ENCODE measurements around the gene SEMA3C.

SEMA3C gene

DNA sequence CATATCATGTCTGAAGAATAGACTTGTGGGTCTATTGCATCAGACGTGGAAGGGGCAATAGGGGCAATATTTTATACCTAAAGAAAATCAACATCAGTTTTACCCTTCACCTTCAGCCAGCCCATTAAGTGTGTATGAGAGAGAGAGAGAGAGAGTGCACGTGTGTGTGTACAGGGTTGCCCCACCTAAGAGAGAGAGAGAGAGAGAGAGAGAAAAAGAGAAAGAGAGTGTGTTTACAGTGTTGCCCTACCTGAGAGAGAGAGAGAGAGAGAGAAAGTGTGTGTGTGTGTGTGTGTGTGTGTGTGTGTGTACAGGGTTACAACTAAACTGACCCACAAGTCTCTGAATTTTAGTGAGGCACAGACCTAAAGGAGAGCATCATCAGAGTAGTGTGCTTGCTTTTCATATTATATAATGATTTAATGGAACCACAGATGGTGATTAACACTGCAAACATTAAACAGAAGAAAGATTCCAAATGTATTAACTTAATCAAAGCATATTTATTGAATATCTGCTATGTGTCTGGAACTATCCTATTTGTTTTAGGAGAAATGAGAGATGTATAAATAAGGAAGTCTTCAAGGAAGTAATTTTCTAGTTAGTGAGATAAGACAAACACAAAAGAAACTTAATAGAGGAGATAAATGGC lies 213.6 kb downstream of the SEMA3C start:
- TF ChIP-seq ZNF830 (tag by site-specific recombination; IDR thresholded peaks at IDR 0.05; ENCODE audit: low read depth) (no peak), ZNF596 (tag by site-specific recombination; IDR thresholded peaks at IDR 0.05) (peak; percentile 87), ZNF366 (tag by site-specific recombination; conservative IDR thresholded peaks at IDR 0.05) (0 out of 2 replicates have a peak, but pooled peaks have one; percentile 35), ZBTB48 (tag by site-specific recombination; IDR thresholded peaks at IDR 0.05) (no peak), ZFHX2 (tag by site-specific recombination; conservative IDR thresholded peaks at IDR 0.05) (no peak)
- TF ChIP-seq, protein P1, sequence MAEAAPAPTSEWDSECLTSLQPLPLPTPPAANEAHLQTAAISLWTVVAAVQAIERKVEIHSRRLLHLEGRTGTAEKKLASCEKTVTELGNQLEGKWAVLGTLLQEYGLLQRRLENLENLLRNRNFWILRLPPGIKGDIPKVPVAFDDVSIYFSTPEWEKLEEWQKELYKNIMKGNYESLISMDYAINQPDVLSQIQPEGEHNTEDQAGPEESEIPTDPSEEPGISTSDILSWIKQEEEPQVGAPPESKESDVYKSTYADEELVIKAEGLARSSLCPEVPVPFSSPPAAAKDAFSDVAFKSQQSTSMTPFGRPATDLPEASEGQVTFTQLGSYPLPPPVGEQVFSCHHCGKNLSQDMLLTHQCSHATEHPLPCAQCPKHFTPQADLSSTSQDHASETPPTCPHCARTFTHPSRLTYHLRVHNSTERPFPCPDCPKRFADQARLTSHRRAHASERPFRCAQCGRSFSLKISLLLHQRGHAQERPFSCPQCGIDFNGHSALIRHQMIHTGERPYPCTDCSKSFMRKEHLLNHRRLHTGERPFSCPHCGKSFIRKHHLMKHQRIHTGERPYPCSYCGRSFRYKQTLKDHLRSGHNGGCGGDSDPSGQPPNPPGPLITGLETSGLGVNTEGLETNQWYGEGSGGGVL (tag by site-specific recombination; IDR thresholded peaks at IDR 0.05), result 0 out of 2 replicates have a peak, but pooled peaks have one; percentile 33
- TF ChIP-seq, protein P2, sequence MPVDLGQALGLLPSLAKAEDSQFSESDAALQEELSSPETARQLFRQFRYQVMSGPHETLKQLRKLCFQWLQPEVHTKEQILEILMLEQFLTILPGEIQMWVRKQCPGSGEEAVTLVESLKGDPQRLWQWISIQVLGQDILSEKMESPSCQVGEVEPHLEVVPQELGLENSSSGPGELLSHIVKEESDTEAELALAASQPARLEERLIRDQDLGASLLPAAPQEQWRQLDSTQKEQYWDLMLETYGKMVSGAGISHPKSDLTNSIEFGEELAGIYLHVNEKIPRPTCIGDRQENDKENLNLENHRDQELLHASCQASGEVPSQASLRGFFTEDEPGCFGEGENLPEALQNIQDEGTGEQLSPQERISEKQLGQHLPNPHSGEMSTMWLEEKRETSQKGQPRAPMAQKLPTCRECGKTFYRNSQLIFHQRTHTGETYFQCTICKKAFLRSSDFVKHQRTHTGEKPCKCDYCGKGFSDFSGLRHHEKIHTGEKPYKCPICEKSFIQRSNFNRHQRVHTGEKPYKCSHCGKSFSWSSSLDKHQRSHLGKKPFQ (tag by site-specific recombination; IDR thresholded peaks at IDR 0.05), result 0 out of 2 replicates have a peak, but pooled peaks have one; percentile 27
- TF ChIP-seq, protein P3, sequence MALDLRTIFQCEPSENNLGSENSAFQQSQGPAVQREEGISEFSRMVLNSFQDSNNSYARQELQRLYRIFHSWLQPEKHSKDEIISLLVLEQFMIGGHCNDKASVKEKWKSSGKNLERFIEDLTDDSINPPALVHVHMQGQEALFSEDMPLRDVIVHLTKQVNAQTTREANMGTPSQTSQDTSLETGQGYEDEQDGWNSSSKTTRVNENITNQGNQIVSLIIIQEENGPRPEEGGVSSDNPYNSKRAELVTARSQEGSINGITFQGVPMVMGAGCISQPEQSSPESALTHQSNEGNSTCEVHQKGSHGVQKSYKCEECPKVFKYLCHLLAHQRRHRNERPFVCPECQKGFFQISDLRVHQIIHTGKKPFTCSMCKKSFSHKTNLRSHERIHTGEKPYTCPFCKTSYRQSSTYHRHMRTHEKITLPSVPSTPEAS (tag by site-specific recombination; IDR thresholded peaks at IDR 0.05), result peak; percentile 88
- TF ChIP-seq, protein P4, sequence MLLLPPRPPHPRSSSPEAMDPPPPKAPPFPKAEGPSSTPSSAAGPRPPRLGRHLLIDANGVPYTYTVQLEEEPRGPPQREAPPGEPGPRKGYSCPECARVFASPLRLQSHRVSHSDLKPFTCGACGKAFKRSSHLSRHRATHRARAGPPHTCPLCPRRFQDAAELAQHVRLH (tag by site-specific recombination; IDR thresholded peaks at IDR 0.05), result 0 out of 2 replicates have a peak, but pooled peaks have one; percentile 70
- TF ChIP-seq, protein P5, sequence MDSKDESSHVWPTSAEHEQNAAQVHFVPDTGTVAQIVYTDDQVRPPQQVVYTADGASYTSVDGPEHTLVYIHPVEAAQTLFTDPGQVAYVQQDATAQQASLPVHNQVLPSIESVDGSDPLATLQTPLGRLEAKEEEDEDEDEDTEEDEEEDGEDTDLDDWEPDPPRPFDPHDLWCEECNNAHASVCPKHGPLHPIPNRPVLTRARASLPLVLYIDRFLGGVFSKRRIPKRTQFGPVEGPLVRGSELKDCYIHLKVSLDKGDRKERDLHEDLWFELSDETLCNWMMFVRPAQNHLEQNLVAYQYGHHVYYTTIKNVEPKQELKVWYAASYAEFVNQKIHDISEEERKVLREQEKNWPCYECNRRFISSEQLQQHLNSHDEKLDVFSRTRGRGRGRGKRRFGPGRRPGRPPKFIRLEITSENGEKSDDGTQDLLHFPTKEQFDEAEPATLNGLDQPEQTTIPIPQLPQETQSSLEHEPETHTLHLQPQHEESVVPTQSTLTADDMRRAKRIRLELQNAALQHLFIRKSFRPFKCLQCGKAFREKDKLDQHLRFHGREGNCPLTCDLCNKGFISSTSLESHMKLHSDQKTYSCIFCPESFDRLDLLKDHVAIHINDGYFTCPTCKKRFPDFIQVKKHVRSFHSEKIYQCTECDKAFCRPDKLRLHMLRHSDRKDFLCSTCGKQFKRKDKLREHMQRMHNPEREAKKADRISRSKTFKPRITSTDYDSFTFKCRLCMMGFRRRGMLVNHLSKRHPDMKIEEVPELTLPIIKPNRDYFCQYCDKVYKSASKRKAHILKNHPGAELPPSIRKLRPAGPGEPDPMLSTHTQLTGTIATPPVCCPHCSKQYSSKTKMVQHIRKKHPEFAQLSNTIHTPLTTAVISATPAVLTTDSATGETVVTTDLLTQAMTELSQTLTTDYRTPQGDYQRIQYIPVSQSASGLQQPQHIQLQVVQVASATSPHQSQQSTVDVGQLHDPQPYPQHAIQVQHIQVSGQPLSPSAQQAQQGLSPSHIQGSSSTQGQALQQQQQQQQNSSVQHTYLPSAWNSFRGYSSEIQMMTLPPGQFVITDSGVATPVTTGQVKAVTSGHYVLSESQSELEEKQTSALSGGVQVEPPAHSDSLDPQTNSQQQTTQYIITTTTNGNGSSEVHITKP (tag by site-specific recombination; IDR thresholded peaks at IDR 0.05), result peak; percentile 32; the same call in 1 of the 2 replicates
- TF ChIP-seq, protein P6, sequence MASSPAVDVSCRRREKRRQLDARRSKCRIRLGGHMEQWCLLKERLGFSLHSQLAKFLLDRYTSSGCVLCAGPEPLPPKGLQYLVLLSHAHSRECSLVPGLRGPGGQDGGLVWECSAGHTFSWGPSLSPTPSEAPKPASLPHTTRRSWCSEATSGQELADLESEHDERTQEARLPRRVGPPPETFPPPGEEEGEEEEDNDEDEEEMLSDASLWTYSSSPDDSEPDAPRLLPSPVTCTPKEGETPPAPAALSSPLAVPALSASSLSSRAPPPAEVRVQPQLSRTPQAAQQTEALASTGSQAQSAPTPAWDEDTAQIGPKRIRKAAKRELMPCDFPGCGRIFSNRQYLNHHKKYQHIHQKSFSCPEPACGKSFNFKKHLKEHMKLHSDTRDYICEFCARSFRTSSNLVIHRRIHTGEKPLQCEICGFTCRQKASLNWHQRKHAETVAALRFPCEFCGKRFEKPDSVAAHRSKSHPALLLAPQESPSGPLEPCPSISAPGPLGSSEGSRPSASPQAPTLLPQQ (tag by site-specific recombination; IDR thresholded peaks at IDR 0.05), result 0 out of 2 replicates have a peak, but pooled peaks have one; percentile 20
- TF ChIP-seq, protein P7, sequence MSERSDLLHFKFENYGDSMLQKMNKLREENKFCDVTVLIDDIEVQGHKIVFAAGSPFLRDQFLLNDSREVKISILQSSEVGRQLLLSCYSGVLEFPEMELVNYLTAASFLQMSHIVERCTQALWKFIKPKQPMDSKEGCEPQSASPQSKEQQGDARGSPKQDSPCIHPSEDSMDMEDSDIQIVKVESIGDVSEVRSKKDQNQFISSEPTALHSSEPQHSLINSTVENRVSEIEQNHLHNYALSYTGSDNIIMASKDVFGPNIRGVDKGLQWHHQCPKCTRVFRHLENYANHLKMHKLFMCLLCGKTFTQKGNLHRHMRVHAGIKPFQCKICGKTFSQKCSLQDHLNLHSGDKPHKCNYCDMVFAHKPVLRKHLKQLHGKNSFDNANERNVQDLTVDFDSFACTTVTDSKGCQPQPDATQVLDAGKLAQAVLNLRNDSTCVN (tag by site-specific recombination; optimal IDR thresholded peaks at IDR 0.05), result peak; percentile 9
- CTCF ChIA-PET, result no interaction called here

More for the DNA sequence above, 213.6 kb downstream of the SEMA3C start:
- H3K4me1 ChIP-seq (ENCODE audit: control insufficient read depth, insufficient read depth, low read length), result 0 out of 2 replicates have a peak, but pooled peaks cover 2% of the 10 kb centered on the region
- H3K9me3 ChIP-seq (ENCODE audit: control insufficient read depth, insufficient read depth, low read depth, low read length), result no peaks in the 10 kb centered on the region
- H3K36me3 ChIP-seq (ENCODE audit: control insufficient read depth in 2 of 2, insufficient read depth in 1 of 2, low read length in 2 of 2), result no peaks in the 10 kb centered on the region
- POLR2A ChIA-PET, result no interaction called here
- H3K27ac ChIP-seq (ENCODE audit: extremely low read depth, low read depth, low read length), result no peak overlapping the region
- H3K4me3 ChIP-seq (ENCODE audit: low read depth, low read length), result no peak overlapping the region
